Stimulated activated CD8-positive, alpha-beta memory T cell treated with anti-CD3 and anti-CD28 coated beads, Interleukin-15, amount 100 ng/mL, for 24 hours (primary cell): ENCODE measurements around the gene PLEKHN1.
A peak's percentile ranks its signal among the peaks of the same experiment; 100 is the strongest.
"Not testable (repeated sequence)": the region's sequence is repeated elsewhere in the genome, so short reads cannot be mapped to it uniquely, and the experiment has no call there.

Source experiments
- DNase-seq: peaks from one replicate; pipeline ENCODE4 v3.0.0-alpha.2; 2020; ENCODE audit warnings: low read depth

Gene PLEKHN1

GRCh38 chr1:974293-974640 is 8.0 kb downstream of the PLEKHN1 start:
- DNase-seq, result no peak

DNA sequence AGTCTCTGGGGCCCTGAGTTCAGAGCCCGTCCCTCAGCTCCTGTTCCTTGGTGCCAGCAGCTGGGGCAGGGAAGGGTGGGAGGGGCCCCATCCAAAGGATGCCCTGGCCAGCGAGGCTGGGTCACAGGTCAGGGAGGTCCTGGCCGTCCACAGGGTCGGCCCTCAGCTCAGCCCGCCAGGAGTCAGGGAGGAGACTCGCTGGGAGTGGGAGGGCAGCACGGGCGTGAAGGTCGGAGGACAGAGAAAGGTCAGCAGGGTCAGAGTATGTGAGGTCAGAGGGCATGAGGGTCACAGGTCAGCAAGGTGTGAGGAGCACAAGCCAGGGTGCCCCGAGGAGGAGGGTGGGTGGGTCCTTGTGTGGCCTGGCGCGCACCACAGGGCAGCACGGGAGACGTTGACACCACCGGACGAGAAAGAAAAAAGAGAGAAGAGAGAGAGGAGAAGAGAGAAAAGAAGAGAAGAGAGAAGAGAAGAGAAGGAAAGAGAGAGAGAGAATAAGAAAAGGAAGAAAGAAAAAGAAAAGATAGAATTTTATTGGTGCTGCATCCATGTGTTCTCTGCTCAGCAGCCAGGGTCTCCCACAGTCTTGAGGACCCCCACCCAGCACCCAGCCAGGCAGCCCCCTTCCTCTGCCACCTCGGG is 8.5 kb downstream of the PLEKHN1 start:
- no peak for DNase-seq

DNA sequence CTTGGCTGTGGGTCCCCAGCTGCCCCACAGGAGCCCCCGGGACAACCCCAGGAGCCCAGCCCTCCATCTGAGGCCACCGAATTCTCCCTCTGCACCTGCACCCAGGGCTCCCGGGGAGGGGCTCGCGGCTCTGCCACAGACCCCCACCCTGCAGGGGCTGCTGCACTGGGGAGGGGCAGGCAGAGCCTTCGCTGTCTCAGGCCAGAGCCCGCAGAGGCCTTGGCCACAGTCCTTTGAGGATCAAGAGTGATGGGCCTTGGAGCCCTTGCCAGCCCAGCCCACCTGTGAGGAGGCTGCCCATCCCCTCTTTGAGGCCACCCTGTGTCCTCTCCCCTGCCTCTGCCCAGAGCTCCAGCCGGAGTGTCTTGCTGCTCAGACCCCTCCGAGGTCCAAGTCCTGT is 9.1 kb downstream of the PLEKHN1 start:
- no peak for DNase-seq

DNA sequence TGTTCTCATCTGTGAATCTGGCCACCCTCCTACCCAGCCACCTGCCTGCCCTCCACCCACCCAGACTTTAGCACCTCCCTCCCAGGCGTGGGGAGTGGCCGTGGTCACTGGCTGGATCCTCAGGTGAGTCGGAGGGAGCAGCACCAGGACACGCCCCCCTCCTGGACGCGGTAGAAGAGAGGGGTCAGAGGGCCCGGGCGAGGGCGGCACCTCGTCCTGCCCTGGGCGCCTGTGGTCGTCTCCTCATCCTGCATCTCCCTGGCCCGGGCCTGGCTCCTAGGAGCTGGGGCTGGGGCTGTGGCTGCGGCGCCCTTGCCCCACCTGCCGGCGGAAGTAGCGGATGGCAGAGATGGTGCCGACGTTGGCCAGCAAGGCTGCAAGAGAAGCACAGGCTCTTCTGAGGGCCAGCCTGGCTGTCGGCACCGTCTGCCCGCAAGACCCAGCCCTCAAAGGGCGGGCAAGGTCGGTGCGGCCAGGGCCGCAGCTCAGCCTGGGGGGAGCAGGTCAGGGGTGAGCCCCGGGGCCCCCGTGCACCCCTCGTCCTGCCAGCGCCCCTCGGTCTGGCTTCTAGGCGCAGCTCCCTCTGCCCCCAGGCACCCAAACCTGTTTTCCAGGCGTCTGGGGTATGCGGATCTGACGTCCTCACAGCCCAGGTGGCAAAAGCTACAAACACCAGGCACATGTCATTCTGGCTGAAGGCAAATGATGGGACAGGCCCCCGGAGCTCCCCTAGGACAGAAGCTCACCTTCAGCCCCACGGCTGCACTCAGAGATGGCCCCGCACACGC is 9.8 kb downstream of the PLEKHN1 start:
- DNase-seq, result no peak

DNA sequence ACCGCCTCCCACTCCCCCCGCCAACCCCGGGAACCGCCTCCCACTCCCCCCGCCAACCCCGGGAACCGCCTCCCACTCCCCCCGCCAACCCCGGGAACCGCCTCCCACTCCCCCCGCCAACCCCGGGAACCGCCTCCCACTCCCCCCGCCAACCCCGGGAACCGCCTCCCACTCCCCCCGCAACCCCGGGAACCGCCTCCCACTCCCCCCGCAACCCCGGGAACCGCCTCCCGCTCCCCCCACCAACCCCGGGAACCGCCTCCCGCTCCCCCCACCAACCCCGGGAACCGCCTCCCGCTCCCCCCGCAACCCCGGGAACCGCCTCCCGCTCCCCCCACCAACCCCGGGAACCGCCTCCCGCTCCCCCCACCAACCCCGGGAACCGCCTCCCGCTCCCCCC is 10.5 kb downstream of the PLEKHN1 start:
- DNase-seq, result not testable (repeated sequence)

DNA sequence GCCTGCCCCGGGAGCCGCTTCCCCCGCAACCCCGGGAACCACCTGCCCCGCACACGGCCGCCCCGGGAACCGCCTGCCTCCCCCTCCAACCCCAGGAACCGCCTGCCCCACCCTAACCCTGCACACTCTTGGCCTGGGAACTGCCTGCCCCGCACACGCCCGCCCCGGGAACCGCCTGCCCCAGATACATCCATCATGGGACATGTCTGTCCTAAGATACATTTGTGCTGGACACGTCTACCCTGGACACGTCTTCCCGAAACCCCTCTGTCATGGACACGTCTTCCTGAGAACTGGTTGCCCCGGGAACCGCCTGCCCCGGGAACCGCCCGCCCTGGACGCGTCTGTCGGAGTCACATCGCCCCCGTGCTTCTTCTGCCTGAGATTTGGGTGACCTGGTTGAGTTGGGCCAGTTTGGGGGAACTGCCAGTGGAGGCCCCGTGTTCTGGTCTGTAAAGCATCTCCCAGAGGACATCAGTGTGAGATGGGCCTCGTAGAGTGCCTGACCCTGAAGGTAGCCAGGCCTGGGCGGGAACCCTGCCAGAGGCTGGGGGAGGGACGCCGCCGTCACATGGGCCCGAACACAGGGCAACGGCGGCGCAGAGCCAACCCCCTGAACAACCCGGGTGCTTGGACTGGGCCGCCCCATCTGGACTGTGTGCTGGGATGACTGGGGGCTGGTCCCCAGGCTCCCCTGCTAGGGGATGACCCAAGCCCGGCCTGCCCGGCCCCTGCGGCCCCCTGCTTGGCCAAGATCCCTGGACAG is 12.0 kb downstream of the PLEKHN1 start:
- no peak for DNase-seq

GRCh38 chr1:978835-979743 is 12.8 kb downstream of the PLEKHN1 start:
- DNase-seq, result no peak

- no peak for DNase-seq
These were observed 13.4 kb downstream of the PLEKHN1 start for GRCh38 chr1:979744-980072.

DNA sequence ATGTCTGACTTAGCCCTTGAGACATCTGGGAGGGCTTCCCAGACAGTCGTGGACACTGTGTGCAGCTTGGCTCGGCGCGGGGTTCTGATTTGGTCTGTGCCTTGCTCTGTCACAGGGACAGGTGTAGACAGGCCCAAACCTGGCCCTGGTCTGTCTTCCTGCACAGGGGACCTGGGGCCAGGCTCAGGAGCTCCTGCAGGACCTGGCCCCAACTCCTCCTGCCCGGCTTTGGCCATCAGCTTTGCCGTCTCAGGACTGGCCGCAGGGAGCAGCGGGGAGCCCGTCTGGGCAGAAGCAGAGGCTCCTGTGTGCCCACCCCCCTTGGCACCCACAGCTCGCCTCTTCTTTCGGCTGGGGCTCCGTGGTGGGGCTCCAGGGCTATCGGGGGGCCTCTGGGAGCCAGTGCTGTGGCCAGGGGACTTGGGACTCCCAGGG is 13.9 kb downstream of the PLEKHN1 start:
- no peak for DNase-seq

DNA sequence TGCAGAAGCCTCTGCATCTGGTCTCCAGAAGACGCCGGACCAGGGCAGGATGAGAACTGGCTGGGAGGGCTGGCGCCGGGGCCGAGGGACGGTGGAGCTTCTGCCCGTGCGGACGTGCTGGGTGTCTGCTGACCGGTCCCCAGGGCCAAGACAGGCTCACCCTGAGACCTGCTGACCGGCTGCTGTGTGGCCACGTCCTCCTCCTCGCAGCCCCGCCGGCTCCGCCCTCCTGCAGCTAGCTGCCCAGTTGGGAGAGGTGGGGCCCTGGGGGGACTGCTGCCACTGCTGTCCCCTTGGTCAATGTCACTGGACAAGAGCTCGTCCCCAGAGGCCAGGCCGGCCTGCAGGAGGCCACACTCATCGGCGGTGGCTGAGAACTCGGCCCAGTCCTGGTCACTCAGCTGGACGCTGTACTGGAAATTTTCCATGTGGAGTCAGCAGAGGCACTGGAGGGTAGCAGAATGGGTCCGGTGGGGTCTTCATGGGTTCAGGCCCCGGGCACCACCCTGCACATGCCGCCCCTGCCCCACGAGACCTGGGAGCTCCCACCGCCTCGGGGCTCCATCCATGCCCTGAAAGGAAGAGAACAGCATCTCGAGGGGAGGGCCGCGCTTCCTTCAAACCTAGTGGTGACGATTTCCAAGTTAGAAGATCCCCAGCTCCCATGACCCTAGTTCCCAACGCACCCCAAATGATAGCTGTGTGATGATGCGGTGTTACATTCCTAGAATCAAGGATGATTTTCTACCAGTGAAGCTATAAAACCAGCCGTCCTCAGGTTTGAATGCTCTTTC is 14.5 kb downstream of the PLEKHN1 start:
- DNase-seq, result no peak

GRCh38 chr1:981491-981954 is 15.2 kb downstream of the PLEKHN1 start:
- no peak for DNase-seq

DNA sequence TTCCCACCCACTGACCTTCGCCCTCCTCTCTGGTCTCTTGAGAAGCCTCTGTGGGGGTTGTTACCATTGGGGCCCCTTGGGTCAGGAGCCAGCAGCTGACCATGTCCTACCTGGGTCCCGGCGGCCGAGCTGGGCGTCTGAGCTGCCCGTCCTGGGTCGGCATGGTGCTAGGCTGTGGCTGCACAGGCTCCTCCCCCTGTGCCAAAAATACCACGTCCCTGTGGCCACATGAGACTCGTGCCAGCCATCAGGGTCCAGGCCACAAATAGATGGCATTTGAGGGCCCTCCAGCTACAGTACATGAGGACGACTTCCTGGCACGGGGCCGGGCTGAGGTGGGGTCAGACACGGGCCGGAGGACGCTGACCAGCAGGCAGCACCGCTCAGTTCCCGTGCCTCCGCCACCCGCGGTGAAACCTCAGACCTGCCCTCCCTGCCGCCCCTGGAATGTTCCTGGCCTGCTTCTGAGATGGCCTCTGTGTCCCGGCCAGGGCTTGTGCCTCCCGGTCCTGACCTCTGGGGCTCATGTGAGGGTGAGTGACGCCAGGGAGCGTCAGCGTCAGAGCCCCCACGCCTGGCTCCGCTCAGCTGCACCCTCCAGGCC is 15.8 kb downstream of the PLEKHN1 start, which contains the start of gene PERM1:
Gene PERM1, minus strand, starts transcription at position 139 of the 604 bp plus-strand sequence. CDS start 1,064 bp downstream, outside the sequence.
- no peak for DNase-seq

DNA sequence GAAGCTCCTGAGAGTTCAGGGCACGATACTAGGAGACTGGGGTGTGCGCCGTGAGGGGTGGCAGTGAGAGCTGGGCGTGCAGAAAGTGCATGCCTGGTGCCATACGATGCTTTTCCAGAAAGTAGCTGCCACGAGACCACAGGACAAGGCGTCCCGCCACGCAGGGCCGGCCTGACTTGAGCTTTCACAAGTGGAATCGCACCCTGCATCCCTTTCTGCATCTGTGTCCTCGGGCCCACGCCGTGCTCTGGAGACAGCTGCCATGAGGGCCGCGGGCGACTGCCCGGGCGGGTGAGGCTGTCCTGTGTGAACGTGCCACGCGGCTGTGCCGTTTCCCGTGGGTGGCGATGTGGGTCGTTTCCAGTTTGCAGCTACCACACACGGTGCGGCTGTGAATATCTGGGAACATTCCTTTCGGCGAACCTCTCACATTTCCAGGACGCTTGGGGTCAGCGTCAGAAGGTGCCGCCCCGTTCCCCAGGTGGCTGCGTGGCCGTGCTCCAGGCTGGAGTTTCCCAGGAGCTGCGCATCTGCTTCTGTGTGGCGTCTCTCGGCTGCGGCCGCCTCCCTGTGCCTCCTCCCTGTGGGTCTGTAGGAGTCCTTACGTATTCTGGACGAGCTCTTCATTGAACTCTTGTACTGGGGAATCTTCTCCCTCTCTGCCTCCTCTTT is 16.6 kb downstream of the PLEKHN1 start:
- DNase-seq, result no peak

DNA sequence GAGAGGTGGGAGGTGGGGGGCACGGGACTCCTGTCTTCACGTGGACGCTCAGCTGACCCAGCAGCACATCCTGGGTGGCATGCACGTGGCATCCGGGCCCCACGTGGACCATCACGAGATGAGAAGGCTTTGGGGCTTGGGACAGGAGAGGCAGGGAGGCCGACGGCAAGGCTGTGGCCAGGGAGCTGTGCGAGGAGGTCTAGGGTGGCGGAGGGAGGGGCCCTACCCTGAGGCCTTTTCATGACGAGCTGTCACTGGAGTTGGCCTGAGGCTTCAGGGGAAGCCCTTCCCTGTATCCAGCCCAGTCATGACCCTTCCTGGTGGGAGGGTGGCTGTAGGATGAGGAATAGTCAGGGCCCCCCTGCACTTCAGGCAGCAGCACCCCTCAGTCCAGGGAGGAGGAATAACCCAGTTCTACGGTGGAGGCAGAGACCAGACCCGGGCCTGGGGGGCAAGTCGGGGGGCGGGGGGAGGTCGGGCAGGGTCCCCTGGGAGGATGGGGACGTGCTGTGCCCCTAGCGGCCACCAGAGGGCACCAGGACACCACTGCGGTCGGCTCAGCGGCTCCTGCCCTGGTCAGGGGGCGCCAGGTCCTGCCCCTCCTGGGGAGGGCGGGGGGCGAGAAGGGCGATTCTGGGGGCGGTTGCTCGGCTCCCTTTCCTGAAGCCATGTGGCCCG is 17.7 kb downstream of the PLEKHN1 start:
- peak; percentile 52 for DNase-seq

GRCh38 chr1:984476-984814 is 18.2 kb downstream of the PLEKHN1 start:
- DNase-seq, result no peak

DNA sequence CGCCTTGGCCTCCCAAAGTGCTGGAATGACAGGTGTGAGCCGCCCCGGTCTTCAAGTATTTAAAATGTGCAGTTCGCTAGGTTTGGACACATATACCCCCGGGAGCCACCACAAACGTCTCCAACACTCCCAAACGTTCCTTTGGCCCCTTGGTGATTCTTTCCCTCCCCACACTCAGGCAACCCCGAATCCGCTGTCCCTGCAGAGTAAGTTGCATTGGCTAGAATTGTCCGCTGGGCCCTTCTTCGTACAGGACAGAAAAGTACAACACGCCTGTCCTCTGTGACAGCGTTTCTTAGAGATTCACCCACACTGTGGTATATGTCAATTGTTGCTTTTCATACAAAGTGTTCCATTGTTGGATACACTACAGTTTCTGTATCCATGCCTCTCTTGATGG is 18.8 kb downstream of the PLEKHN1 start:
- no peak for DNase-seq

DNA sequence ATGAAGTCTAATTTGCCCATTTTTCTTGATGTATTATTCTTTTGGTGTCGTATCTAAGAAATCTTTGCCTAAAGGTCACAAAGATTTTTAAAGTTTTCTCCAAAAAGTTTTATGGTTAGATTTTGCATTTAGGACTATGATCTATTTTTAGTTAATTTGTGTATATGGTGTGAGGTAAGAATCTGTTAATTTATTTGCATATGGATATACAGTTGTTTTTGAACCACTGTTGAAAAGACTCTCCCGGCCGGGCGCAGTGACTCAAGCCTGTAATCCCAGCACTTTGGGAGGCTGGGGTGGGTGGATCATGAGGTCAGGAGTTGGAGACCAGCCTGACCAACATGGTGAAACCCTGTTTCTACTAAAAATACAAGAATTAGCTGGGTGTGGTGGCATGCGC is 21.8 kb downstream of the PLEKHN1 start:
- DNase-seq, result not testable (repeated sequence)

DNA sequence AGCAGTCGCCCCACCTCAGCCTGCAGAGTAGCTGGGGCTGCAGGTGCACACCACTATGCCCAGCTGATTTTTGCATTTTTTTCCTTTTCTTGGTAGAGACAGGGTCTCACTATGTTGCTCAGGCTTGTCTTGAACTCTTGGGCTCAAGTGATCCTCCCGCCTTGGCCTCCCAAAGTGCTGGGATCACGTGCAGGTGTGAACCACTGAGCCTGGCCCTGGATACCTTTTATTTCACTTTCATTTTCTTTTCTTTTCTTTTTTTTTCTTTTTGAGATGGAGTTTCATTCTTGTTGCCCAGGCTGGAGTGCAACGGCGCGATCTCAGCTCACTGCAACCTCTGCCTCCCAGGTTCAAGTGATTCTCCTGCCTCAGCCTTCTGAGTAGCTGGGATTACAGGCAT is 25.0 kb downstream of the PLEKHN1 start:
- DNase-seq, result not testable (repeated sequence)

DNA sequence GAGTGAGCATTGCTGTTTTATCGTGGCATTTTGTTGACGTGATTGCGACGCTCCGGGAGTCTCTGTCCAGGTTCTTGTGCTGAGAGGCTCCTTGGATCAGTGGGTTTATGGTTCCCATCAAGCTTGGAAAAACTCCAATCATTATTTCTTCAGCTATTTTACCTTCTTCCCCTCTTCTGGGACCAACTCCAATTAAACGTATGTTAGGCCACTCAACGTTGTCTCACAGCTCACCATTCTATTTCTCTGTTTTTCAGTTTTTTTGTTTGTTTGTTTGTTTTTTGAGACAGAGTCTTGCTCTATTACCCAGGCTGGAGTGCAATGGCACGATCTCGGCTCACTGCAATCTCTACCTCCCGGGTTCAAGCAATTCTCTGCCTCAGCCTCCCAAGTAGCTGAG is 25.6 kb downstream of the PLEKHN1 start:
- no peak for DNase-seq

GRCh38 chr1:992362-992761 is 26.1 kb downstream of the PLEKHN1 start:
- DNase-seq, result no peak
